Vagina (tissue), 2 donors: ENCODE data around the gene NAT8L.
"Not testable (repeated sequence)": the region's sequence is repeated elsewhere in the genome, so short reads cannot be mapped to it uniquely, and the experiment has no call there.

Experiments used
- CTCF ChIP-seq, 3 experiments: fragments of 450-650 bp in 2 of 3; fragments of 200-600 bp in 1 of 3; sonication (generic) in 1 of 3; IDR thresholded peaks; one replicate each; pipeline ENCODE4 v1.5.1; 2017 to 2019; ENCODE audit warnings: antibody characterized with exemption in 3 of 3, mild to moderate bottlenecking in 2 of 3, moderate library complexity in 2 of 3
- POLR2A ChIP-seq, 2 donors: fragments of 450-650 bp; IDR thresholded peaks; one replicate each; pipeline ENCODE4 v1.6.1; 2017; ENCODE audit warnings: antibody characterized with exemption in 2 of 2, mild to moderate bottlenecking in 2 of 2, moderate library complexity in 2 of 2
- POLR2AphosphoS5 ChIP-seq, 2 donors: sonication (generic); formaldehyde crosslinking; IDR thresholded peaks; one replicate each; pipeline ENCODE4 v1.9.0; 2017; ENCODE audit warnings: antibody characterized with exemption in 2 of 2, mild to moderate bottlenecking in 2 of 2, low read depth in 1 of 2; ENCODE audit not compliant: insufficient read depth in 1 of 2

- not testable (repeated sequence) for TF ChIP-seq CTCF (IDR thresholded peaks at IDR 0.05); POLR2AphosphoS5 (IDR thresholded peaks at IDR 0.05; ENCODE audit: insufficient read depth in 1 of 2, low read depth in 1 of 2); POLR2A (IDR thresholded peaks at IDR 0.05)
Observed at GRCh38 chr4:2027120-2027519, 32.0 kb upstream of the NAT8L start.
